WTC11 (cell line): ENCODE data around the gene FKBP5. TPM values are rescaled to one million over a fixed set of nuclear protein-coding genes. Genes with fewer than 3 reads are reported as not detected.

Source experiments
- ATAC-seq: fragments of 200-7000 bp; cut with Tn5 transposase; 2 replicates; pipeline ENCODE4 v1.10.0; 2021; ENCODE audit warnings: mild to moderate bottlenecking, moderate library complexity
- CTCF ChIA-PET: fragments of 300-600 bp; sonication (Branson Sonifier 250); formaldehyde crosslinking; loops from one replicate; lab custom pipeline; 2021; ENCODE audit warnings: antibody characterized with exemption; lab: Charles Lee
- POLR2A ChIA-PET: fragments of 350-600 bp; sonication (Branson Sonifier 250); formaldehyde crosslinking; loops from one replicate; lab custom pipeline; 2021; ENCODE audit warnings: antibody characterized with exemption; lab: Charles Lee
- DNase-seq: peaks from one replicate; pipeline ENCODE4 v3.0.0; 2021; ENCODE audit warnings: low spot score
- H3K27ac Mint-ChIP-seq: 2 replicates; pipeline ENCODE4 v1.8.0; 2021; ENCODE audit warnings: mixed read lengths
- H3K27me3 Mint-ChIP-seq: 2 replicates; pipeline ENCODE4 v1.8.0; 2021; ENCODE audit warnings: low read depth, mild to moderate bottlenecking, moderate library complexity, mixed read lengths
- H3K36me3 Mint-ChIP-seq: 2 replicates; pipeline ENCODE4 v1.8.0; 2021; ENCODE audit warnings: mixed read lengths
- H3K4me1 Mint-ChIP-seq: 2 replicates; pipeline ENCODE4 v1.8.0; 2022; ENCODE audit warnings: mixed read lengths
- H3K4me3 Mint-ChIP-seq: 2 replicates; pipeline ENCODE4 v1.8.0; 2021; ENCODE audit warnings: mild to moderate bottlenecking, moderate library complexity, mixed read lengths
- H3K9me3 Mint-ChIP-seq: 2 replicates; pipeline ENCODE4 v1.8.0; 2021; ENCODE audit warnings: mixed read lengths
- ATF3 ChIP-seq: sonication (generic); formaldehyde crosslinking; conservative IDR thresholded peaks from 2 replicates; pipeline ENCODE4 v1.8.1; 2022; ENCODE audit warnings: mild to moderate bottlenecking, missing genetic modification reagents
- CREM ChIP-seq: sonication (generic); formaldehyde crosslinking; IDR thresholded peaks from 2 replicates; pipeline ENCODE4 v1.8.1; 2022; ENCODE audit warnings: mild to moderate bottlenecking, missing genetic modification reagents, moderate library complexity
- ESRRA ChIP-seq: sonication (generic); formaldehyde crosslinking; IDR thresholded peaks from 2 replicates; pipeline ENCODE4 v1.8.1; 2022; ENCODE audit warnings: mild to moderate bottlenecking, missing genetic modification reagents, borderline replicate concordance
- FOXP1 ChIP-seq: sonication (generic); formaldehyde crosslinking; IDR thresholded peaks from 2 replicates; pipeline ENCODE4 v1.8.0; 2022; ENCODE audit warnings: missing genetic modification reagents, mild to moderate bottlenecking, moderate library complexity, borderline replicate concordance
- MAX ChIP-seq: sonication (generic); formaldehyde crosslinking; IDR thresholded peaks from 2 replicates; pipeline ENCODE4 v1.8.0; 2022; ENCODE audit warnings: mild to moderate bottlenecking, missing genetic modification reagents
- NFYB ChIP-seq: sonication (generic); formaldehyde crosslinking; conservative IDR thresholded peaks from 2 replicates; pipeline ENCODE4 v1.8.0; 2022; ENCODE audit warnings: low read depth, missing genetic modification reagents
- ZNF219 ChIP-seq: sonication (generic); formaldehyde crosslinking; IDR thresholded peaks from 2 replicates; pipeline ENCODE4 v1.8.0; 2023; ENCODE audit warnings: missing genetic modification reagents, mild to moderate bottlenecking, borderline replicate concordance
- total RNA-seq: library from RNA; stranded (reverse); gene quantifications from 3 replicates; pipeline ENCODE4 v1.2.3, GENCODE V29; 2021
- TF ChIP-seq, protein P1 (sequence below): sonication (generic); formaldehyde crosslinking; IDR thresholded peaks from 2 replicates; pipeline ENCODE4 v1.8.1; 2023; ENCODE audit warnings: mild to moderate bottlenecking, missing genetic modification reagents, borderline replicate concordance
- TF ChIP-seq, protein P2 (sequence below): sonication (generic); formaldehyde crosslinking; IDR thresholded peaks from 2 replicates; pipeline ENCODE4 v1.8.0; 2023; ENCODE audit warnings: mild to moderate bottlenecking, missing genetic modification reagents
- TF ChIP-seq, protein P3 (sequence below): fragments of 250-450 bp; sonication (Bioruptor Pico); IDR thresholded peaks from 2 replicates; pipeline ENCODE4 v1.9.0; 2021; ENCODE audit warnings: mild to moderate bottlenecking
- TF ChIP-seq, protein P4 (sequence below): fragments of 250-450 bp; sonication (Bioruptor Pico); conservative IDR thresholded peaks from 2 replicates; pipeline ENCODE4 v1.9.0; 2021; ENCODE audit warnings: mild to moderate bottlenecking

FKBP5 gene
- total RNA-seq, 1 experiment from 2014 or later: 27.2 TPM

DNA sequence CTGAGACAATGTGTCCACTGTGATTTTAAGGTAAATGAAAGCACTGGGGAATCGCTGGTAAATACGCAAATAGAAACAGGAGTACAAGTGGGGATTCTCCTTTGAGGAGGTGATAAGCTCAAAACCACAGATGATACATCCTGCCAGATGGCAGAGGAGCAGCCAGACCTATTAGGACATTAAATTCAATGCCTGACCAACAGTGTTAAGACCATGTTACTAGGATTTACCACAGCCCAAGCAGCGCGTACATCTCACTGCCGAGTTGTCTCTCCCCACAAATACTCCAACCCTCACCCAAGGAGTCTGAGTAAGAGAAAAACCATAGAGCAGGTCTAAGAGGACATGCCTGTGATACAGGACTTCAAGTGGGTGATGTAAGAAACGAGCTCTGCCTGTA is 107.1 kb downstream of the FKBP5 start:
- Mint-ChIP-seq H3K27me3 (no peaks in the 10 kb centered on the region), H3K36me3 (peaks cover 5% of the 10 kb centered on the region; the same call in 1 of the 2 replicates), H3K27ac (peak overlapping the region; percentile 19; the same call in 1 of the 2 replicates), H3K4me3 (no peak overlapping the region), H3K9me3 (no peaks in the 10 kb centered on the region), H3K4me1 (peaks cover 4% of the 10 kb centered on the region; the same call in 1 of the 2 replicates)
- TF ChIP-seq, protein P1, sequence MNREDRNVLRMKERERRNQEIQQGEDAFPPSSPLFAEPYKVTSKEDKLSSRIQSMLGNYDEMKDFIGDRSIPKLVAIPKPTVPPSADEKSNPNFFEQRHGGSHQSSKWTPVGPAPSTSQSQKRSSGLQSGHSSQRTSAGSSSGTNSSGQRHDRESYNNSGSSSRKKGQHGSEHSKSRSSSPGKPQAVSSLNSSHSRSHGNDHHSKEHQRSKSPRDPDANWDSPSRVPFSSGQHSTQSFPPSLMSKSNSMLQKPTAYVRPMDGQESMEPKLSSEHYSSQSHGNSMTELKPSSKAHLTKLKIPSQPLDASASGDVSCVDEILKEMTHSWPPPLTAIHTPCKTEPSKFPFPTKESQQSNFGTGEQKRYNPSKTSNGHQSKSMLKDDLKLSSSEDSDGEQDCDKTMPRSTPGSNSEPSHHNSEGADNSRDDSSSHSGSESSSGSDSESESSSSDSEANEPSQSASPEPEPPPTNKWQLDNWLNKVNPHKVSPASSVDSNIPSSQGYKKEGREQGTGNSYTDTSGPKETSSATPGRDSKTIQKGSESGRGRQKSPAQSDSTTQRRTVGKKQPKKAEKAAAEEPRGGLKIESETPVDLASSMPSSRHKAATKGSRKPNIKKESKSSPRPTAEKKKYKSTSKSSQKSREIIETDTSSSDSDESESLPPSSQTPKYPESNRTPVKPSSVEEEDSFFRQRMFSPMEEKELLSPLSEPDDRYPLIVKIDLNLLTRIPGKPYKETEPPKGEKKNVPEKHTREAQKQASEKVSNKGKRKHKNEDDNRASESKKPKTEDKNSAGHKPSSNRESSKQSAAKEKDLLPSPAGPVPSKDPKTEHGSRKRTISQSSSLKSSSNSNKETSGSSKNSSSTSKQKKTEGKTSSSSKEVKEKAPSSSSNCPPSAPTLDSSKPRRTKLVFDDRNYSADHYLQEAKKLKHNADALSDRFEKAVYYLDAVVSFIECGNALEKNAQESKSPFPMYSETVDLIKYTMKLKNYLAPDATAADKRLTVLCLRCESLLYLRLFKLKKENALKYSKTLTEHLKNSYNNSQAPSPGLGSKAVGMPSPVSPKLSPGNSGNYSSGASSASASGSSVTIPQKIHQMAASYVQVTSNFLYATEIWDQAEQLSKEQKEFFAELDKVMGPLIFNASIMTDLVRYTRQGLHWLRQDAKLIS (CRISPR knock-in tag): no peak
- TF ChIP-seq NFYB: no peak
- no peak for TF ChIP-seq ATF3 (CRISPR knock-in tag)
- TF ChIP-seq ZNF219 (CRISPR knock-in tag): no peak
- TF ChIP-seq, protein P2, sequence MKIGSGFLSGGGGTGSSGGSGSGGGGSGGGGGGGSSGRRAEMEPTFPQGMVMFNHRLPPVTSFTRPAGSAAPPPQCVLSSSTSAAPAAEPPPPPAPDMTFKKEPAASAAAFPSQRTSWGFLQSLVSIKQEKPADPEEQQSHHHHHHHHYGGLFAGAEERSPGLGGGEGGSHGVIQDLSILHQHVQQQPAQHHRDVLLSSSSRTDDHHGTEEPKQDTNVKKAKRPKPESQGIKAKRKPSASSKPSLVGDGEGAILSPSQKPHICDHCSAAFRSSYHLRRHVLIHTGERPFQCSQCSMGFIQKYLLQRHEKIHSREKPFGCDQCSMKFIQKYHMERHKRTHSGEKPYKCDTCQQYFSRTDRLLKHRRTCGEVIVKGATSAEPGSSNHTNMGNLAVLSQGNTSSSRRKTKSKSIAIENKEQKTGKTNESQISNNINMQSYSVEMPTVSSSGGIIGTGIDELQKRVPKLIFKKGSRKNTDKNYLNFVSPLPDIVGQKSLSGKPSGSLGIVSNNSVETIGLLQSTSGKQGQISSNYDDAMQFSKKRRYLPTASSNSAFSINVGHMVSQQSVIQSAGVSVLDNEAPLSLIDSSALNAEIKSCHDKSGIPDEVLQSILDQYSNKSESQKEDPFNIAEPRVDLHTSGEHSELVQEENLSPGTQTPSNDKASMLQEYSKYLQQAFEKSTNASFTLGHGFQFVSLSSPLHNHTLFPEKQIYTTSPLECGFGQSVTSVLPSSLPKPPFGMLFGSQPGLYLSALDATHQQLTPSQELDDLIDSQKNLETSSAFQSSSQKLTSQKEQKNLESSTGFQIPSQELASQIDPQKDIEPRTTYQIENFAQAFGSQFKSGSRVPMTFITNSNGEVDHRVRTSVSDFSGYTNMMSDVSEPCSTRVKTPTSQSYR (CRISPR knock-in tag): no peak
- no peak for TF ChIP-seq CREM (CRISPR knock-in tag)
- TF ChIP-seq, protein P3, sequence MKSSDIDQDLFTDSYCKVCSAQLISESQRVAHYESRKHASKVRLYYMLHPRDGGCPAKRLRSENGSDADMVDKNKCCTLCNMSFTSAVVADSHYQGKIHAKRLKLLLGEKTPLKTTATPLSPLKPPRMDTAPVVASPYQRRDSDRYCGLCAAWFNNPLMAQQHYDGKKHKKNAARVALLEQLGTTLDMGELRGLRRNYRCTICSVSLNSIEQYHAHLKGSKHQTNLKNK: no peak
- no peak for TF ChIP-seq ESRRA (CRISPR knock-in tag)
- no peak for TF ChIP-seq MAX
- ChIA-PET POLR2A (no interaction called here), CTCF (interaction anchor here (1.0 to 2.1 kb wide), 4 partner anchors 40 to 176 kb away, joined by 3 to 11 read pairs (median 4); no protein-coding TSS in a partner anchor)
- no peak for ATAC-seq
- no peak for DNase-seq

DNA sequence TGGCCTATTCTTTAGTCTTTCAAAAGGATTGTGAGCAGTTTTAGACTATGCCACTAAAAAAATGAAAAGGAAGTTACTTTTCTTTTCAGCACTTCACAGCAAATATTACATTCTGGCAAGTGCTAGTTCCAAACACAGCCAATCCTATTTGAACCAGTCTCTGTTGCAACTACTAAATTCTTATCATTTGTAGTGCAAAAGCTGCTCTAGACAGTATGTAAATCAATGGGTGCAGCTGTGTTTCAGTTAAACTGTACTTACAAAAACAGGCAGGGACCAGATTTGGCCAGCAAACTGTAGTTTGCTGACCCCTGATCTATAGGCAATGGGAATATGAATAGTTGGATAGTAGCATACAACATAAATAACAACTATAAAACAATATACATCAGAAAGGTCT is 107.9 kb downstream of the FKBP5 start:
- H3K27me3 Mint-ChIP-seq: no peaks in the 10 kb centered on the region
- CTCF ChIA-PET: interaction anchor here (0.7 to 2.1 kb wide), 3 partner anchors 43 to 176 kb away, joined by 3 to 11 read pairs (median 4); no protein-coding TSS in a partner anchor

More for the DNA sequence above, 107.9 kb downstream of the FKBP5 start:
- Mint-ChIP-seq H3K27ac (no peak overlapping the region), H3K4me3 (no peak overlapping the region), H3K4me1 (peaks cover 4% of the 10 kb centered on the region; the same call in 1 of the 2 replicates), H3K9me3 (no peaks in the 10 kb centered on the region), H3K36me3 (peaks cover 7% of the 10 kb centered on the region; the same call in 1 of the 2 replicates)
- POLR2A ChIA-PET: interaction anchor here (0.7 kb wide), 1 partner anchor 337 kb away, joined by 7 read pairs; no protein-coding TSS in a partner anchor
- ATAC-seq: no peak
- TF ChIP-seq, protein P4, sequence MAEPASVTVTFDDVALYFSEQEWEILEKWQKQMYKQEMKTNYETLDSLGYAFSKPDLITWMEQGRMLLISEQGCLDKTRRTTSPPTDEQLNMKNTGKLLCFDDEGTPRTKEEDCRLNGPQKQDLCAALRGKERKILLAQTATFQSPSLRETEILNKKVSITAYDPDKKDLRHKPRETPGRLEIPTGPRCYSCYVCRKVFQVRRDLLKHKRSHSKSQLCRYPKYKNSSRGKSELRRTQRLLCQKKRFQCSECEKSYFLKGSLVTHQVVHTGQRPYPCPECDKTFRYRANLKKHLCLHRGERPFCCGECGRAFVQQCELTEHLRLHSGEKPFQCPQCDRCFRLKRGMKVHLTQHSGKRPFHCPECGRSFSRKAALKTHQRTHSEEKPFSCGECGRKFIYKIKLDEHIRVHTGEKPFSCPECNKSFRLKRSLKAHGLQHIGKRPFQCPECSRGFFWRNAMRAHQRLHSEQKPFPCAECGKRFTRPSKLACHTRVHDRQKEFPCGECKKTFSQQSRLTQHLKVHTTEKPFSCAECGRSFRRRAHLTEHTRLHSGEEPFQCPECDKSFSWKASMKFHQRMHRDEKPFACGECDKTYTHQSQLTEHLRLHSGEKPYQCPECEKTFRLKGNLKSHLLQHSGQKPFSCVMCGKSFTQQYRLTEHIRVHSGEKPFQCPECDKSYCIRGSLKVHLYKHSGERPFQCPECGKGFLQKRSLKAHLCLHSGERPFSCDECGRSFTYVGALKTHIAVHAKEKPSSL (CRISPR knock-in tag): no peak
- TF ChIP-seq FOXP1 (CRISPR knock-in tag): no peak
- no peak for DNase-seq
